ENCODE results near the gene MYH9. TPM values are rescaled to one million over a fixed set of nuclear protein-coding genes. Genes with fewer than 3 reads are reported as not detected.
A peak's percentile ranks its signal among the peaks of the same experiment; 100 is the strongest.

Gene MYH9
- total RNA-seq, 4 donors from 2014 or later = 241 to 387 (median 358) TPM

DNA sequence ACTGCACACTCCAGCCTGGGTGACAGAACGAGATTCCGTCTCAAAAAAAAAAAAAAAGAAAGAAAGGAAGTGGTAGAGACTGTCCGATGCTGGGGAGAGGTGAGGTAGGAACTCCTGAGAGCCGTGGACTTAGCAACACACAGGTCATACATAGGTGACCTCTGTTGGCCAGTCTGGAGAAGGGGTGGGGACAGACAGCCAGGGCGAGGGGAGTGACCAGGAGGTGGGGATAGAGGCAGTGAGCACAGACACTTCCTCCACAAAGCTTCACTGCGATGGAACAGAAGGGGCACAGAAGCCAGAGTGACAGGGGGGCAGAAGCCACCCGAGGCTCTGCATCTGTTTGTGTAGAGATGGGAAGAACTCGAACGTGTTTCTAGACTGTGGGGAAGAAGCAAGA, 47.1 kb downstream of the MYH9 start:
- no peaks in the 10 kb centered on the region for H3K9me3 ChIP-seq
- 40% methylated on average over 9 of the region's 9 CpGs for WGBS
- TF ChIP-seq POLR2AphosphoS5 (IDR thresholded peaks at IDR 0.05) = peak in 1 of 2 donors; percentile 30
- TF ChIP-seq EP300 (IDR thresholded peaks at IDR 0.05) = no peak
- TF ChIP-seq, protein P1, sequence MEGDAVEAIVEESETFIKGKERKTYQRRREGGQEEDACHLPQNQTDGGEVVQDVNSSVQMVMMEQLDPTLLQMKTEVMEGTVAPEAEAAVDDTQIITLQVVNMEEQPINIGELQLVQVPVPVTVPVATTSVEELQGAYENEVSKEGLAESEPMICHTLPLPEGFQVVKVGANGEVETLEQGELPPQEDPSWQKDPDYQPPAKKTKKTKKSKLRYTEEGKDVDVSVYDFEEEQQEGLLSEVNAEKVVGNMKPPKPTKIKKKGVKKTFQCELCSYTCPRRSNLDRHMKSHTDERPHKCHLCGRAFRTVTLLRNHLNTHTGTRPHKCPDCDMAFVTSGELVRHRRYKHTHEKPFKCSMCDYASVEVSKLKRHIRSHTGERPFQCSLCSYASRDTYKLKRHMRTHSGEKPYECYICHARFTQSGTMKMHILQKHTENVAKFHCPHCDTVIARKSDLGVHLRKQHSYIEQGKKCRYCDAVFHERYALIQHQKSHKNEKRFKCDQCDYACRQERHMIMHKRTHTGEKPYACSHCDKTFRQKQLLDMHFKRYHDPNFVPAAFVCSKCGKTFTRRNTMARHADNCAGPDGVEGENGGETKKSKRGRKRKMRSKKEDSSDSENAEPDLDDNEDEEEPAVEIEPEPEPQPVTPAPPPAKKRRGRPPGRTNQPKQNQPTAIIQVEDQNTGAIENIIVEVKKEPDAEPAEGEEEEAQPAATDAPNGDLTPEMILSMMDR (IDR thresholded peaks at IDR 0.05) = no peak
- no peak for TF ChIP-seq POLR2A (IDR thresholded peaks at IDR 0.05; ENCODE audit: low read depth)
- H3K4me1 ChIP-seq = peaks cover 98 to 100% (median 100%) of the 10 kb centered on the region in 4 donors
- DNase-seq (ENCODE audit: extremely low spot score) = no peak
- peaks cover 25 to 92% (median 81%) of the 10 kb centered on the region in 4 donors for H3K36me3 ChIP-seq
- no peak overlapping the region for H3K4me3 ChIP-seq
- H3K27me3 ChIP-seq = no peaks in the 10 kb centered on the region
- peak overlapping the region; percentile 95 to 100 (median 98) for H3K27ac ChIP-seq (replicated peaks in 1 of 4)
- intact Hi-C loops (cut with DNase I) = no loop called here

DNA sequence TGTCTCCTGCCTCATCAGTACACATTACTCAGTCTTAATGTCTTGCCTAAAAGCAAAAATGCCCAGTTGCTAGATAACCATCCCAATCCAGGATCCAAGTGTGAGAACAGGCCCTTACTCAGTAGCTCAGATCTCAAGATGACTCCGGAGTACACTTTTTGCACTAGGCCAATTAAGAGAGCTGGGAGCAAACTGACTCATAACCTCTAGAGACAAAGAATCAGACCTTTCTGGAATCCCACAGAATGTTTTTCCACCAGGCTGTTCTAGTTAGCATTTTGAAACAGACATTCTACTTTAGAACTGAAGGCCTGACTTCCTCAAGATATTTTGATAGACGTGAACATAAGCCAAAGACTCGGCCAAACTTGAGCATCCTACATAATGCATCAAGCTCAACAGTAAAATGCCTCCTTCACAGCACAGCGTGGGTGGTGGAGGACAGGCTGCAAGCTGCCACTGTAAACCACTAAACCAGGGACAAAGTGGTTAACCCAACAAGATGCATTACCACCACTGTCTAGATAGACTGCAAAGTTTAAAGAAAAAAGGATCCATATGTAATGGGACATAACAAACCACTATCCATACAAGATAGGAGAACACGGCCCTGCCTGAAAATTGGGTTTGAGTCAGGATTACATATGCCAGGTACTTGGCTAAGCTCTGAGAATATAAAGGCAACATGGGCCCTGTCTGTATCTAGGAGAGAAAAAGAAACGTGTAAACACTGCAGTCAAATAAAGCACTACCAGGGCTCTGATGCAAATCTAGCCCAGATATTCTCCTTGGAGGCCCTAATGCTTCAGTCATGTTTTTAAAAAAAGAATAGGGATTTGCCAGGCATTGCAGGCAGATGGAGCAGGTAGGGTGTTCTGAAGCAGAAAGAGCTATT, 48.3 kb downstream of the MYH9 start:
- H3K27ac ChIP-seq (replicated peaks in 1 of 4) = peak overlapping the region; percentile 95 to 100 (median 98)
- no peak for DNase-seq (ENCODE audit: extremely low spot score)
- H3K27me3 ChIP-seq = no peaks in the 10 kb centered on the region
- WGBS = 29% methylated on average over 6 of the region's 6 CpGs
- peaks cover 25 to 93% (median 82%) of the 10 kb centered on the region in 4 donors for H3K36me3 ChIP-seq
- TF ChIP-seq POLR2AphosphoS5 (IDR thresholded peaks at IDR 0.05) = no peak
- TF ChIP-seq EP300 (IDR thresholded peaks at IDR 0.05) = no peak
- TF ChIP-seq, protein P1 (IDR thresholded peaks at IDR 0.05) = no peak
- TF ChIP-seq POLR2A (IDR thresholded peaks at IDR 0.05; ENCODE audit: low read depth) = no peak
- peaks cover 98 to 100% (median 100%) of the 10 kb centered on the region in 4 donors for H3K4me1 ChIP-seq
- intact Hi-C loops (cut with DNase I) = no loop called here
- H3K9me3 ChIP-seq = no peaks in the 10 kb centered on the region
- no peak overlapping the region for H3K4me3 ChIP-seq

- Histone ChIP-seq H3K27ac (replicated peaks in 1 of 4) (peak overlapping the region; percentile 95 to 100 (median 98)), H3K9me3 (no peaks in the 10 kb centered on the region), H3K4me3 (peak overlapping the region in 1 of 4 donors; percentile 3), H3K27me3 (no peaks in the 10 kb centered on the region), H3K36me3 (peaks cover 25 to 94% (median 80%) of the 10 kb centered on the region in 4 donors), H3K4me1 (peaks cover 98 to 100% (median 100%) of the 10 kb centered on the region in 4 donors)
- WGBS = 37% methylated on average over 8 of the region's 8 CpGs
- no peak for TF ChIP-seq EP300 (IDR thresholded peaks at IDR 0.05)
- TF ChIP-seq POLR2AphosphoS5 (IDR thresholded peaks at IDR 0.05) = peak in 1 of 2 donors; percentile 5
- no peak for DNase-seq (ENCODE audit: extremely low spot score)
- intact Hi-C loops (cut with DNase I) = no loop called here
Observed at GRCh38 chr22:36337365-36338130, 50.2 kb downstream of the MYH9 start.

- Histone ChIP-seq H3K36me3 (peaks cover 23 to 85% (median 70%) of the 10 kb centered on the region in 4 donors), H3K27ac (replicated peaks in 1 of 4) (peak overlapping the region; percentile 95 to 100 (median 98)), H3K4me3 (peak overlapping the region in 1 of 4 donors; percentile 3), H3K27me3 (no peaks in the 10 kb centered on the region), H3K4me1 (peaks cover 99 to 100% (median 100%) of the 10 kb centered on the region in 4 donors), H3K9me3 (no peaks in the 10 kb centered on the region)
- no peak for DNase-seq (ENCODE audit: extremely low spot score)
- peak in 1 of 2 donors; percentile 54 for TF ChIP-seq POLR2AphosphoS5 (IDR thresholded peaks at IDR 0.05)
- TF ChIP-seq, protein P1 (IDR thresholded peaks at IDR 0.05) = no peak
- TF ChIP-seq EP300 (IDR thresholded peaks at IDR 0.05) = no peak
- no peak for TF ChIP-seq POLR2A (IDR thresholded peaks at IDR 0.05; ENCODE audit: low read depth)
- intact Hi-C loops (cut with DNase I) = no loop called here
- WGBS = 49% methylated on average over 25 of the region's 26 CpGs
Observed at GRCh38 chr22:36336246-36337182, 51.3 kb downstream of the MYH9 start.

All from esophagus muscularis mucosa (tissue), 4 donors.